Mesothelial cell of epicardium (in vitro differentiated cells): Measurements from ENCODE around the gene TSHZ1. TPM values are rescaled to one million over a fixed set of nuclear protein-coding genes. Genes with fewer than 3 reads are reported as not detected.

Source experiments
- DNase-seq, 2 experiments: peaks; one replicate each; pipeline ENCODE4 v3.0.0; 2021; ENCODE audit warnings: low spot score in 2 of 2; ENCODE audit not compliant: unreplicated experiment in 2 of 2
- H3K27ac Mint-ChIP-seq: 2 replicates; pipeline ENCODE4 v1.8.0; 2021; ENCODE audit warnings: mixed read lengths
- H3K27me3 Mint-ChIP-seq: 2 replicates; pipeline ENCODE4 v1.8.0; 2021; ENCODE audit warnings: low read depth, mixed read lengths
- H3K36me3 Mint-ChIP-seq: 2 replicates; pipeline ENCODE4 v1.8.0; 2021; ENCODE audit warnings: mixed read lengths
- H3K4me1 Mint-ChIP-seq: 2 replicates; pipeline ENCODE4 v1.8.0; 2021; ENCODE audit warnings: mixed read lengths
- H3K4me3 Mint-ChIP-seq: 2 replicates; pipeline ENCODE4 v1.8.0; 2021; ENCODE audit warnings: mild to moderate bottlenecking, moderate library complexity, mixed read lengths
- H3K9me3 Mint-ChIP-seq: 2 replicates; pipeline ENCODE4 v1.8.0; 2021; ENCODE audit warnings: mixed read lengths
- total RNA-seq: library from RNA; stranded (reverse); gene quantifications from 3 replicates; pipeline ENCODE4 v1.2.1, GENCODE V29; 2021
- TF ChIP-seq, protein P1 (sequence below): fragments of 200-600 bp; sonication (generic); IDR thresholded peaks from one replicate; pipeline ENCODE4 v1.5.0; 2021; ENCODE audit warnings: antibody characterized with exemption; ENCODE audit not compliant: unreplicated experiment

Gene TSHZ1
- total RNA-seq, 1 donor from 2014 or later, result 48.6 TPM

- Mint-ChIP-seq H3K4me3 (no peak overlapping the region), H3K36me3 (no peaks in the 10 kb centered on the region), H3K4me1 (peaks cover 93% of the 10 kb centered on the region), H3K27ac (peak overlapping the region; percentile 84), H3K27me3 (no peaks in the 10 kb centered on the region), H3K9me3 (no peaks in the 10 kb centered on the region)
- TF ChIP-seq, protein P1, sequence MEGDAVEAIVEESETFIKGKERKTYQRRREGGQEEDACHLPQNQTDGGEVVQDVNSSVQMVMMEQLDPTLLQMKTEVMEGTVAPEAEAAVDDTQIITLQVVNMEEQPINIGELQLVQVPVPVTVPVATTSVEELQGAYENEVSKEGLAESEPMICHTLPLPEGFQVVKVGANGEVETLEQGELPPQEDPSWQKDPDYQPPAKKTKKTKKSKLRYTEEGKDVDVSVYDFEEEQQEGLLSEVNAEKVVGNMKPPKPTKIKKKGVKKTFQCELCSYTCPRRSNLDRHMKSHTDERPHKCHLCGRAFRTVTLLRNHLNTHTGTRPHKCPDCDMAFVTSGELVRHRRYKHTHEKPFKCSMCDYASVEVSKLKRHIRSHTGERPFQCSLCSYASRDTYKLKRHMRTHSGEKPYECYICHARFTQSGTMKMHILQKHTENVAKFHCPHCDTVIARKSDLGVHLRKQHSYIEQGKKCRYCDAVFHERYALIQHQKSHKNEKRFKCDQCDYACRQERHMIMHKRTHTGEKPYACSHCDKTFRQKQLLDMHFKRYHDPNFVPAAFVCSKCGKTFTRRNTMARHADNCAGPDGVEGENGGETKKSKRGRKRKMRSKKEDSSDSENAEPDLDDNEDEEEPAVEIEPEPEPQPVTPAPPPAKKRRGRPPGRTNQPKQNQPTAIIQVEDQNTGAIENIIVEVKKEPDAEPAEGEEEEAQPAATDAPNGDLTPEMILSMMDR, result no peak
- DNase-seq, result no peak
Measured at GRCh38 chr18:75221897-75222296, 11.3 kb downstream of the TSHZ1 start.

GRCh38 chr18:75222407-75222806 lies 11.8 kb downstream of the TSHZ1 start:
- H3K27ac Mint-ChIP-seq, result peak overlapping the region; percentile 84
- no peaks in the 10 kb centered on the region for H3K27me3 Mint-ChIP-seq
- no peak overlapping the region for H3K4me3 Mint-ChIP-seq
- no peak for DNase-seq
- H3K4me1 Mint-ChIP-seq, result peaks cover 94% of the 10 kb centered on the region
- TF ChIP-seq, protein P1, result no peak
- H3K36me3 Mint-ChIP-seq, result no peaks in the 10 kb centered on the region
- H3K9me3 Mint-ChIP-seq, result no peaks in the 10 kb centered on the region

DNA sequence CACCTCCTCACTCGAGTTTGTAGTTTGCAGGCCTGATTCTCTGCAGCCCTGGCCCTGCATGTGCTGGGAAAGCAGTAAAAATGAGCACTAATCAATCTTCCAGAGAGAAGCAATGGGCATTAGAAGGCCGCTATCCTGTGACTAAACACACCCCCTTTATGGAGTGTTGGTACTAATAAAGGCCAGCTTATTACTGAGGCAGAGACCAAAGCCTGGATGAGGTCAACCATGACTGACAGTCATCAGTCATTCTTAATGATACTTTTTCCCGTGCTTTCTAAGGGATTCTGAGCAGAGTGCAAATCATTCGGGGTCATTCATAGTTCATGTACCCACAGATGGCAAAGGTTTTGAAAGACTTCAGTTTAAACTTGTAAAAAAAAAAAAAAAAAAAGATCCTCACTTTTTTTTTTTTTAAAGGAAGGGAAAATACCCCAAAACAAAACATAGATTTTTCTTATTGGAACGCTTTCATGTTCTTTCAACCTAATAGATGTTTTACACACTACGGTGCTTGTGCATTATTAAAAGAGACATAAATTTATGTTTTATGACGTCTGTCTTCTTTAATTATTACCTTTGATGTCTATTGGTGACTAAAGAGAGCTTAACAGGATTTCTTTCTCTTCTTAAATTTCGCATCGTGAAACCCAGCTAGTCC lies 13.2 kb downstream of the TSHZ1 start:
- no peaks in the 10 kb centered on the region for H3K9me3 Mint-ChIP-seq
- H3K27me3 Mint-ChIP-seq, result no peaks in the 10 kb centered on the region
- peaks cover 96% of the 10 kb centered on the region for H3K4me1 Mint-ChIP-seq
- peak overlapping the region; percentile 15 for H3K4me3 Mint-ChIP-seq
- no peak for DNase-seq
- TF ChIP-seq, protein P1, result no peak
- H3K27ac Mint-ChIP-seq, result peak overlapping the region; percentile 88
- no peaks in the 10 kb centered on the region for H3K36me3 Mint-ChIP-seq

DNA sequence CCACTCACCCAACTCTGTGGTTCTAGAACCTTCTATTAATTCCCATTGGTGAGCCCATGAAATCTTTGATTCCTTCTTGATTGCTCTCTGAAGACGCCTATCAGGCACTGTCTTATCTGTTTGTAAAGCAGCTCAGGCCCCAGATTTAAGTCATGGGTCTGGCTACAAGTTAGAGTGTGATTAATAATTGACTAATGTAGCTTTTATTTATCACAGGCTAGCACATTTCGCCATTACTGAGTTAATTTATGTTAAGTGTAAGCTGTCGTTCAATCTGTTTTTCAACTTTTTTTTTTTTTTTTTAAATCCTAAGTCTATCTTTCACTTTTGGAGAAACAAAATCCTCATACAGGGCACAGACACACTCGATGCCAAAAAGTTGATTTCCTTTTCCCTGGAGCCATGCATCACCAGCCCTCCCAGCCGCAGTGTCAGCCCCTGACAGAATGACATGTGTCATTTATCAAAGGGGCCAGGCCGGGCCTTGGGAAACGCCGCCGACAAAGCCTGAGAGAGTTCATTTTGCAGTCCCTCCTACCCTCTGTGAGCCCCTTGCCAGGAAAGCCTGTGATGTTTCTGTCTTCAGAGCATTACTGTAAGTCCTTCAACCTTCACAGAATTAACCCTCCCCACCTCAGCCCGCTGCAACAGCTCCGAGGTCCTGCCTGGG lies 15.8 kb downstream of the TSHZ1 start:
- peak overlapping the region; percentile 97 for H3K27ac Mint-ChIP-seq
- no peaks in the 10 kb centered on the region for H3K9me3 Mint-ChIP-seq
- H3K36me3 Mint-ChIP-seq, result peaks cover 5% of the 10 kb centered on the region
- peak overlapping the region; percentile 61 for H3K4me3 Mint-ChIP-seq
- TF ChIP-seq, protein P1, result no peak
- DNase-seq, result no peak
- peaks cover 88% of the 10 kb centered on the region for H3K4me1 Mint-ChIP-seq
- H3K27me3 Mint-ChIP-seq, result no peaks in the 10 kb centered on the region

GRCh38 chr18:75226956-75227316 lies 16.3 kb downstream of the TSHZ1 start:
- no peak for DNase-seq
- H3K27ac Mint-ChIP-seq, result peak overlapping the region; percentile 97
- no peaks in the 10 kb centered on the region for H3K9me3 Mint-ChIP-seq
- peaks cover 84% of the 10 kb centered on the region for H3K4me1 Mint-ChIP-seq
- H3K27me3 Mint-ChIP-seq, result no peaks in the 10 kb centered on the region
- TF ChIP-seq, protein P1, result no peak
- H3K36me3 Mint-ChIP-seq, result peaks cover 5% of the 10 kb centered on the region
- H3K4me3 Mint-ChIP-seq, result peak overlapping the region; percentile 61
